ENCODE measurements around the gene SLC25A45.

The SLC25A45 gene

GRCh38 chr11:65403607-65404121, 21.2 kb upstream of the SLC25A45 start:
- Histone ChIP-seq H3K27ac (no peak overlapping the region), H3K9me3 (no peaks in the 10 kb centered on the region), H3K36me3 (peaks cover 46 to 97% (median 73%) of the 10 kb centered on the region in 3 donors), H3K27me3 (no peaks in the 10 kb centered on the region), H3K4me1 (no peaks in the 10 kb centered on the region), H3K4me3 (no peak overlapping the region)
- no peak for DNase-seq
- intact Hi-C loops (cut with DNase I; ENCODE audit: low total_unique reads), result no loop called here
- TF ChIP-seq CTCF (IDR thresholded peaks at IDR 0.05), result no peak

GRCh38 chr11:65402790-65403189, 20.3 kb upstream of the SLC25A45 start:
- no peaks in the 10 kb centered on the region for H3K4me1 ChIP-seq
- intact Hi-C loops (cut with DNase I; ENCODE audit: low total_unique reads), result no loop called here

GRCh38 chr11:65401803-65402248, 19.4 kb upstream of the SLC25A45 start:
- TF ChIP-seq CTCF (IDR thresholded peaks at IDR 0.05), result no peak
- intact Hi-C loops (cut with DNase I; ENCODE audit: low total_unique reads), result no loop called here
- no peak for DNase-seq
- no peaks in the 10 kb centered on the region for H3K4me1 ChIP-seq
- H3K27ac ChIP-seq, result no peak overlapping the region
- no peaks in the 10 kb centered on the region for H3K27me3 ChIP-seq
- H3K36me3 ChIP-seq, result peaks cover 34 to 97% (median 74%) of the 10 kb centered on the region in 3 donors
- H3K9me3 ChIP-seq, result no peaks in the 10 kb centered on the region
- no peak overlapping the region for H3K4me3 ChIP-seq

More at GRCh38 chr11:65402790-65403189, 20.3 kb upstream of the SLC25A45 start:
- H3K27me3 ChIP-seq, result no peaks in the 10 kb centered on the region
- H3K36me3 ChIP-seq, result peaks cover 37 to 97% (median 74%) of the 10 kb centered on the region in 3 donors
- no peak for DNase-seq
- no peaks in the 10 kb centered on the region for H3K9me3 ChIP-seq
- H3K4me3 ChIP-seq, result no peak overlapping the region
- TF ChIP-seq CTCF (IDR thresholded peaks at IDR 0.05), result no peak
- no peak overlapping the region for H3K27ac ChIP-seq

GRCh38 chr11:65401073-65401802, 18.8 kb upstream of the SLC25A45 start:
- Histone ChIP-seq H3K4me3 (no peak overlapping the region), H3K4me1 (no peaks in the 10 kb centered on the region), H3K9me3 (no peaks in the 10 kb centered on the region), H3K36me3 (peaks cover 32 to 97% (median 73%) of the 10 kb centered on the region in 3 donors), H3K27ac (no peak overlapping the region), H3K27me3 (no peaks in the 10 kb centered on the region)
- TF ChIP-seq CTCF (IDR thresholded peaks at IDR 0.05), result no peak
- no peak for DNase-seq
- intact Hi-C loops (cut with DNase I; ENCODE audit: low total_unique reads), result no loop called here

- H3K9me3 ChIP-seq, result no peaks in the 10 kb centered on the region
- no peaks in the 10 kb centered on the region for H3K27me3 ChIP-seq
- DNase-seq, result no peak
- H3K36me3 ChIP-seq, result peaks cover 32 to 97% (median 77%) of the 10 kb centered on the region in 3 donors
- H3K4me3 ChIP-seq, result no peak overlapping the region
- no peak for TF ChIP-seq CTCF (IDR thresholded peaks at IDR 0.05)
- no peaks in the 10 kb centered on the region for H3K4me1 ChIP-seq
- intact Hi-C loops (cut with DNase I; ENCODE audit: low total_unique reads), result no loop called here
- no peak overlapping the region for H3K27ac ChIP-seq
These were observed 18.0 kb upstream of the SLC25A45 start for GRCh38 chr11:65400307-65401072.
